B cell (primary cell): Measurements from ENCODE around the gene SERINC1. TPM values are rescaled to one million over a fixed set of nuclear protein-coding genes. Genes with fewer than 3 reads are reported as not detected.

Source experiments
- ATAC-seq: fragments of 200-7000 bp; cut with Tn5 transposase; one replicate; pipeline ENCODE4 v1.10.0; 2021; ENCODE audit warnings: low read depth, mild to moderate bottlenecking, moderate number of reproducible peaks, moderate library complexity
- CTCF ChIA-PET: fragments of 350-600 bp; sonication (Branson Sonifier 250); formaldehyde crosslinking; loops from one replicate; lab custom pipeline; 2021; ENCODE audit warnings: antibody characterized with exemption, inconsistent platforms; lab: Charles Lee
- POLR2A ChIA-PET: fragments of 350-600 bp; sonication (Branson Sonifier 250); formaldehyde crosslinking; loops from one replicate; lab custom pipeline; 2021; ENCODE audit warnings: antibody characterized with exemption; lab: Charles Lee
- DNase-seq: peaks from one replicate; pipeline ENCODE4 v3.0.0; 2013
- H2AFZ ChIP-seq: 2 replicates; pipeline ENCODE4 v1.6.1; 2012; ENCODE audit warnings: mild to moderate bottlenecking, low read depth, low read length; ENCODE audit not compliant: insufficient read depth, poor library complexity, severe bottlenecking
- H3K27ac ChIP-seq, 2 donors: 1 replicate in 1 of 2; 2 replicates in 1 of 2; pipeline ENCODE4 v1.5.1; 2012 to 2013; ENCODE audit warnings: low read length in 2 of 2, mild to moderate bottlenecking in 2 of 2, moderate library complexity in 1 of 2
- H3K27me3 ChIP-seq, 4 experiments: fragments of 200-600 bp in 1 of 4; sonication (generic) in 1 of 4; replicated peaks in 1 of 4; 1 replicate in 2 of 4; 2 replicates in 2 of 4; pipeline versions ENCODE4 v1.6.1 to v1.7.0; 2013 to 2016; ENCODE audit warnings: low read length in 3 of 4, mild to moderate bottlenecking in 2 of 4, mixed read lengths in 1 of 4, moderate library complexity in 1 of 4; ENCODE audit not compliant: insufficient read depth in 4 of 4, control insufficient read depth in 3 of 4; ENCODE audit errors: control extremely low read depth in 1 of 4
- H3K36me3 ChIP-seq, 2 experiments: replicated peaks in 1 of 2; 1 replicate in 1 of 2; 2 replicates in 1 of 2; pipeline versions ENCODE4 v1.6.1 to v1.7.1; 2013; ENCODE audit warnings: low read length in 1 of 2; ENCODE audit not compliant: insufficient read depth in 2 of 2, control insufficient read depth in 1 of 2; ENCODE audit errors: control extremely low read depth in 1 of 2, extremely low read depth in 1 of 2
- H3K4me1 ChIP-seq, 2 donors: fragments of 200-600 bp in 1 of 2; sonication (generic) in 1 of 2; 1 replicate in 1 of 2; 2 replicates in 1 of 2; pipeline versions ENCODE4 v1.5.1 to v1.6.1; 2013 to 2017; ENCODE audit warnings: low read length in 2 of 2; ENCODE audit not compliant: control insufficient read depth in 2 of 2, insufficient read depth in 2 of 2
- H3K4me2 ChIP-seq: replicated peaks from 2 replicates; pipeline ENCODE3; 2012; ENCODE audit warnings: mild to moderate bottlenecking, low read depth, low read length; ENCODE audit not compliant: poor library complexity, severe bottlenecking
- H3K4me3 ChIP-seq, 5 experiments: fragments of 200-600 bp in 1 of 5; sonication (generic) in 1 of 5; 1 replicate in 3 of 5; 2 replicates in 2 of 5; pipeline versions ENCODE4 v1.5.1 to v1.7.0; 2011 to 2016; ENCODE audit warnings: low read length in 4 of 5, mild to moderate bottlenecking in 4 of 5, low read depth in 2 of 5, control low read depth in 1 of 5, moderate library complexity in 1 of 5; ENCODE audit not compliant: insufficient read depth in 1 of 5; ENCODE audit errors: control extremely low read depth in 1 of 5, extremely low read depth in 1 of 5
- H3K79me2 ChIP-seq: fragments of 200-600 bp; sonication (generic); one replicate; pipeline ENCODE4 v1.6.0; 2016; ENCODE audit warnings: low read length; ENCODE audit not compliant: control insufficient read depth, insufficient read depth
- H3K9ac ChIP-seq: fragments of 200-600 bp; sonication (generic); 2 replicates; pipeline ENCODE4 v1.6.1; 2017; ENCODE audit warnings: mild to moderate bottlenecking, low read length, moderate library complexity
- H3K9me3 ChIP-seq, 3 donors: one replicate each; pipeline versions ENCODE4 v1.6.1 to v1.7.1; 2013; ENCODE audit warnings: low read length in 2 of 3; ENCODE audit not compliant: control insufficient read depth in 2 of 3, insufficient read depth in 1 of 3; ENCODE audit errors: control extremely low read depth in 1 of 3
- H4K20me1 ChIP-seq: 2 replicates; pipeline ENCODE4 v1.6.0; 2012; ENCODE audit warnings: mild to moderate bottlenecking, low read length; ENCODE audit not compliant: insufficient read depth, control insufficient read depth, poor library complexity, severe bottlenecking
- H3K27ac Mint-ChIP-seq: one replicate; pipeline ENCODE4 v1.8.0; 2021; ENCODE audit warnings: mixed read lengths
- H3K27me3 Mint-ChIP-seq: one replicate; pipeline ENCODE4 v1.8.0; 2021; ENCODE audit warnings: mixed read lengths
- H3K4me1 Mint-ChIP-seq: one replicate; pipeline ENCODE4 v1.8.0; 2021; ENCODE audit warnings: mixed read lengths
- H3K4me3 Mint-ChIP-seq: one replicate; pipeline ENCODE4 v1.8.0; 2021; ENCODE audit warnings: mixed read lengths
- H3K9me3 Mint-ChIP-seq: one replicate; pipeline ENCODE4 v1.8.0; 2022; ENCODE audit warnings: mixed read lengths; ENCODE audit not compliant: insufficient read depth
- EZH2 ChIP-seq: IDR thresholded peaks from 2 replicates; pipeline ENCODE4 v1.6.1; 2012; ENCODE audit warnings: borderline replicate concordance, low read depth, mild to moderate bottlenecking, moderate library complexity, low read length; ENCODE audit not compliant: insufficient read depth, poor library complexity, severe bottlenecking
- WGBS: methylation state at CpG from one replicate; pipeline ENCODE4 v1.1.5; 2013; ENCODE audit warnings: missing lambda C conversion rate; ENCODE audit not compliant: insufficient coverage; 5-methylcytosine and 5-hydroxymethylcytosine counted together
- intact Hi-C: fragments of 100-400 bp; cut with micrococcal nuclease; formaldehyde crosslinking; loops from one replicate; pipeline ENCODE4 v1.10.0; 2022
- polyA plus RNA-seq: library from polyadenylated mRNA; depleted of rRNA; stranded (reverse); fragments of >200 nt; gene quantifications from 2 replicates; pipeline ENCODE4 v1.2.3, GENCODE V29; 2012
- total RNA-seq, 2 donors: library from RNA; stranded (reverse); fragments of 120-200 nt in 1 of 2; gene quantifications; 1 replicate in 1 of 2; 2 replicates in 1 of 2; pipeline versions ENCODE4 v1.2.3 to v1.2.4, GENCODE V29; 2013 to 2022
- TF ChIP-seq, protein P1 (sequence below): fragments of 200-600 bp; IDR thresholded peaks from one replicate; pipeline ENCODE4 v1.8.0; 2022; ENCODE audit warnings: antibody characterized with exemption, mild to moderate bottlenecking

SERINC1 gene
- total and polyA plus RNA-seq, 2 donors (not counting 1 experiment from before 2014, with no cell fraction given): 17.2 to 92.1 TPM

DNA sequence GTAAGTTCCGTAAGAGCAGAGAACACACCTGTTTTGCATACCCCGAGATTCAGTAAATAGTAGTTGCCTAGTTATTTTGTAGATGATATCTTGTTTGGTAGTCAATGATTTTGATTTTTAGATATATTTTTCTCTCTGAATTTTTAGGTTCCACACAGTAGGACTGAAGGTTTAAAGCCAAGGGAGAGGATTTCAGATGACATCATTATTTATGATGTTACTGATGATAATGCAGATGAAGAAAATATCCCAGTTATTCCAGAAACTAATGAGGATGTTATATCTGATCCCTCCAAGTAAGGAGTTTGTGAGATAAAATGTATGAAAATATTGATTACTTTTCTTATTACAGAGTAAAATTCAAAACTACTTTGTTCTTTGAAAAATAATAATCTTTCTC is 49.6 kb downstream of the SERINC1 start:
- WGBS: no CpG with 5 or more reads among the region's 2 CpGs
- no peak for ATAC-seq
- Histone ChIP-seq H3K27me3 (no peaks in the 10 kb centered on the region), H4K20me1 (no peaks in the 10 kb centered on the region), H3K4me3 (no peak overlapping the region), H2AFZ (no peak overlapping the region), H3K9ac (no peak overlapping the region), H3K4me1 (no peaks in the 10 kb centered on the region), H3K79me2 (no peaks in the 10 kb centered on the region), H3K4me2 (no peak overlapping the region), H3K27ac (no peak overlapping the region), H3K36me3 (peaks cover 6 to 22% of the 10 kb centered on the region in 2 experiments), H3K9me3 (no peaks in the 10 kb centered on the region)
- Mint-ChIP-seq H3K27me3 (no peaks in the 10 kb centered on the region), H3K4me1 (no peaks in the 10 kb centered on the region), H3K9me3 (no peaks in the 10 kb centered on the region), H3K27ac (no peak overlapping the region), H3K4me3 (no peak overlapping the region)
- ChIA-PET CTCF (interaction anchor here (1.6 kb wide), 1 partner anchor 109 kb away, joined by 3 read pairs; no protein-coding TSS in a partner anchor), POLR2A (no interaction called here)
- DNase-seq: no peak
- no peak for TF ChIP-seq EZH2
- TF ChIP-seq, protein P1, sequence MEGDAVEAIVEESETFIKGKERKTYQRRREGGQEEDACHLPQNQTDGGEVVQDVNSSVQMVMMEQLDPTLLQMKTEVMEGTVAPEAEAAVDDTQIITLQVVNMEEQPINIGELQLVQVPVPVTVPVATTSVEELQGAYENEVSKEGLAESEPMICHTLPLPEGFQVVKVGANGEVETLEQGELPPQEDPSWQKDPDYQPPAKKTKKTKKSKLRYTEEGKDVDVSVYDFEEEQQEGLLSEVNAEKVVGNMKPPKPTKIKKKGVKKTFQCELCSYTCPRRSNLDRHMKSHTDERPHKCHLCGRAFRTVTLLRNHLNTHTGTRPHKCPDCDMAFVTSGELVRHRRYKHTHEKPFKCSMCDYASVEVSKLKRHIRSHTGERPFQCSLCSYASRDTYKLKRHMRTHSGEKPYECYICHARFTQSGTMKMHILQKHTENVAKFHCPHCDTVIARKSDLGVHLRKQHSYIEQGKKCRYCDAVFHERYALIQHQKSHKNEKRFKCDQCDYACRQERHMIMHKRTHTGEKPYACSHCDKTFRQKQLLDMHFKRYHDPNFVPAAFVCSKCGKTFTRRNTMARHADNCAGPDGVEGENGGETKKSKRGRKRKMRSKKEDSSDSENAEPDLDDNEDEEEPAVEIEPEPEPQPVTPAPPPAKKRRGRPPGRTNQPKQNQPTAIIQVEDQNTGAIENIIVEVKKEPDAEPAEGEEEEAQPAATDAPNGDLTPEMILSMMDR: no peak
- intact Hi-C loops: loop anchor here (5.0 kb wide), 1 partner anchor 40 kb away; no protein-coding TSS in a partner anchor

DNA sequence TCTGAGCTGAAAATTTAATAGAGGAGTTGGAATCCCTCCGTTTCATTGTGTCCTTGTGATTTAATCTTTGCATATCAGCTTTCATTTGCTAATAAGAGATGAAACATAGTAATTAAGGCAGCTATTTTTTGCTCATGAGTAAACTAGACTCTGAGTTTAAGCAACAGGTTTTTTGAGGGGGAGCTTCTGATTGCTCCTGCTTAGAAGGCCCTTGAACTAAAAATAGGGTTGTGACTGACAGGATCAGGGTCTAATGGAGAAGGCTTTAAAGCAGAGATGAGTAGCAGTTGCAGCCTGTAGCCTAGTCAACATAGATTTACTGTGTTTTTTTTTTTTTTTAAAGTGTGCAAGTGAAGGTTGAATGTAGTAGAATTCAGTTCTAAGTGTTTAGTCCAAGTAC is 54.8 kb downstream of the SERINC1 start:
- Histone ChIP-seq H4K20me1 (no peaks in the 10 kb centered on the region), H3K36me3 (peaks cover 9 to 16% of the 10 kb centered on the region in 2 experiments), H3K4me3 (no peak overlapping the region), H3K79me2 (no peaks in the 10 kb centered on the region), H3K27ac (no peak overlapping the region), H3K4me1 (no peaks in the 10 kb centered on the region), H3K9ac (no peak overlapping the region), H3K27me3 (no peaks in the 10 kb centered on the region), H3K9me3 (no peaks in the 10 kb centered on the region), H2AFZ (no peak overlapping the region), H3K4me2 (no peak overlapping the region)
- CTCF ChIA-PET: interaction anchor here (1.2 to 1.4 kb wide), 2 partner anchors 15 to 19 kb away, joined by 3 read pairs; no protein-coding TSS in a partner anchor
- Mint-ChIP-seq H3K9me3 (no peaks in the 10 kb centered on the region), H3K4me1 (no peaks in the 10 kb centered on the region), H3K27me3 (no peaks in the 10 kb centered on the region), H3K4me3 (no peak overlapping the region), H3K27ac (no peak overlapping the region)
- TF ChIP-seq, protein P1: no peak
- no peak for TF ChIP-seq EZH2
- no CpG with 5 or more reads among the region's 1 CpG for WGBS
- ATAC-seq: no peak
- no peak for DNase-seq
- POLR2A ChIA-PET: no interaction called here
- intact Hi-C loops: loop anchor here (5.0 kb wide), 1 partner anchor 35 kb away; no protein-coding TSS in a partner anchor
